ENCODE results near the gene MUC2. TPM values are rescaled to one million over a fixed set of nuclear protein-coding genes. Genes with fewer than 3 reads are reported as not detected.

Gene MUC2
- total and polyA plus RNA-seq, 9 of the 15 experiments (the other 6 are each of a cell fraction or from before 2014, with no cell fraction given) = under 0.01 to 0.18 TPM; not detected in 7

DNA sequence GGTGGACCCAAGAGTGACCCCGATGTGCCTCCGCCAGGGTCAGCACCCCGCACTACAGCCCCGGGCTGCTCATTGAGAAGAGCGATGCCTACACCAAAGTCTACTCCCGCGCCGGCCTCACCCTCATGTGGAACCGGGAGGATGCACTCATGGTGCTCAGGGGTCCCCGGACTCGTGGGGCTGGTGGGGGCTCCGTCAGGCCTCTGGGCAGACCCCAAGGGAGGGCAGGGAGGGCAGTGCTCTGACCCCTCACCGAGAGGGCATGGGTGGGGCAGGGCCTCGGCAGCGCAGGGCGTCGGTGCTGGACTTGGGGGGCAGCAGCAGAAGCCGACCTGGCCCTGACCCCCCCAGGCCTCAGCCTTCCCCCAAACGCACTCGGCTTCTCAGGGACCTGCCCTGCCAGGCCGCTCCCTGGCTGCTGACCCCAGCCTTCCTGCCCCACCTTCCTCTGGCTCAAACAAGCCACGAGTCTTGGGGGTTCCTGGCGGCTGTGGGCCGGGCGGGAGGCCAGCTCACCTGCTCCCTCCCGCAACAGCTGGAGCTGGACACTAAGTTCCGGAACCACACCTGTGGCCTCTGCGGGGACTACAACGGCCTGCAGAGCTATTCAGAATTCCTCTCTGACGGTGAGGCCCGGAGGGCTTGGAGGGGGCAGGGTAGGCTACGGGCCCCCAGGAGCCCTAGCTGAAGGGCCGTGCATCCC lies 2.9 kb downstream of the MUC2 start (continued):
- TF ChIP-seq TFAM (CRISPR knock-in tag; conservative IDR thresholded peaks at IDR 0.05) (no peak), IRF2 (CRISPR knock-in tag; IDR thresholded peaks at IDR 0.05) (no peak), ZNF436 (CRISPR knock-in tag; IDR thresholded peaks at IDR 0.05) (no peak)

DNA sequence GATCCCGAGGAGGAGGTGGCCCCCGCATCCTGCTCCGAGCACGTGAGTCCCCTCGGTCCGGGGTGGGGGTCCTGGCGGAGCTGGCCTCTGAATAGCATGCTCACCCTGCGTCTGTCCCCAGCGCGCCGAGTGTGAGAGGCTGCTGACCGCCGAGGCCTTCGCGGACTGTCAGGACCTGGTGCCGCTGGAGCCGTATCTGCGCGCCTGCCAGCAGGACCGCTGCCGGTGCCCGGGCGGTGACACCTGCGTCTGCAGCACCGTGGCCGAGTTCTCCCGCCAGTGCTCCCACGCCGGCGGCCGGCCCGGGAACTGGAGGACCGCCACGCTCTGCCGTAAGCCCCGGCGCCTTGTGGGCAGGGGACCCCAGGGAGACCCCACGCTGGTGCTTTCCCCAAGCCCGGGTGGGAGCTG lies 3.5 kb downstream of the MUC2 start:
- no peak overlapping the region for H3K4me3 ChIP-seq
- no peak overlapping the region for H3K9ac ChIP-seq (ENCODE audit: insufficient read depth in 1 of 2, low read depth in 2 of 2, low read length in 2 of 2)
- BruUV-seq (replicated peaks) = no TSS peak
- ChIA-PET POLR2A (no interaction called here), CTCF (ENCODE audit: low intra/inter-chr PET ratio) (no interaction called here)
- TF ChIP-seq, protein P1, sequence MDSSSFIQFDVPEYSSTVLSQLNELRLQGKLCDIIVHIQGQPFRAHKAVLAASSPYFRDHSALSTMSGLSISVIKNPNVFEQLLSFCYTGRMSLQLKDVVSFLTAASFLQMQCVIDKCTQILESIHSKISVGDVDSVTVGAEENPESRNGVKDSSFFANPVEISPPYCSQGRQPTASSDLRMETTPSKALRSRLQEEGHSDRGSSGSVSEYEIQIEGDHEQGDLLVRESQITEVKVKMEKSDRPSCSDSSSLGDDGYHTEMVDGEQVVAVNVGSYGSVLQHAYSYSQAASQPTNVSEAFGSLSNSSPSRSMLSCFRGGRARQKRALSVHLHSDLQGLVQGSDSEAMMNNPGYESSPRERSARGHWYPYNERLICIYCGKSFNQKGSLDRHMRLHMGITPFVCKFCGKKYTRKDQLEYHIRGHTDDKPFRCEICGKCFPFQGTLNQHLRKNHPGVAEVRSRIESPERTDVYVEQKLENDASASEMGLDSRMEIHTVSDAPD (CRISPR knock-in tag; IDR thresholded peaks at IDR 0.05) = no peak
- TF ChIP-seq PYGO2 (tag; IDR thresholded peaks at IDR 0.05) = no peak
- no peak for TF ChIP-seq PTBP1 (IDR thresholded peaks at IDR 0.05; ENCODE audit: low read depth, low read length)
- TF ChIP-seq, protein P2, sequence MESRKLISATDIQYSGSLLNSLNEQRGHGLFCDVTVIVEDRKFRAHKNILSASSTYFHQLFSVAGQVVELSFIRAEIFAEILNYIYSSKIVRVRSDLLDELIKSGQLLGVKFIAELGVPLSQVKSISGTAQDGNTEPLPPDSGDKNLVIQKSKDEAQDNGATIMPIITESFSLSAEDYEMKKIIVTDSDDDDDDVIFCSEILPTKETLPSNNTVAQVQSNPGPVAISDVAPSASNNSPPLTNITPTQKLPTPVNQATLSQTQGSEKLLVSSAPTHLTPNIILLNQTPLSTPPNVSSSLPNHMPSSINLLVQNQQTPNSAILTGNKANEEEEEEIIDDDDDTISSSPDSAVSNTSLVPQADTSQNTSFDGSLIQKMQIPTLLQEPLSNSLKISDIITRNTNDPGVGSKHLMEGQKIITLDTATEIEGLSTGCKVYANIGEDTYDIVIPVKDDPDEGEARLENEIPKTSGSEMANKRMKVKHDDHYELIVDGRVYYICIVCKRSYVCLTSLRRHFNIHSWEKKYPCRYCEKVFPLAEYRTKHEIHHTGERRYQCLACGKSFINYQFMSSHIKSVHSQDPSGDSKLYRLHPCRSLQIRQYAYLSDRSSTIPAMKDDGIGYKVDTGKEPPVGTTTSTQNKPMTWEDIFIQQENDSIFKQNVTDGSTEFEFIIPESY (CRISPR knock-in tag; IDR thresholded peaks at IDR 0.05) = 0 out of 2 replicates have a peak, but pooled peaks have one; percentile 40
- TF ChIP-seq SREBF1 (IDR thresholded peaks at IDR 0.05; ENCODE audit: borderline replicate concordance, low read depth, low read length) = no peak
- no peaks in the 10 kb centered on the region for H3K9me1 ChIP-seq (ENCODE audit: control insufficient read depth, insufficient read depth, low read length)
- in situ Hi-C loops (cut with MboI) = no loop called here
- H3K36me3 ChIP-seq (ENCODE audit: control insufficient read depth, insufficient read depth, low read length) = no peaks in the 10 kb centered on the region
- WGBS (ENCODE audit: insufficient coverage, low coverage, missing lambda C conversion rate) = 57% methylated on average over 17 of the region's 39 CpGs
- H4K20me1 ChIP-seq (replicated peaks; ENCODE audit: control insufficient read depth, insufficient read depth, low read length) = no peaks in the 10 kb centered on the region
- DNase-seq (ENCODE audit: extremely low read depth in 1 of 4, low spot score in 3 of 4) = no peak
- intact Hi-C loops (cut with micrococcal nuclease) = no loop called here
- ATAC-seq = no peak
- peaks cover 3 to 29% of the 10 kb centered on the region in 2 experiments for H3K27me3 ChIP-seq (ENCODE audit: control insufficient read depth in 2 of 2, insufficient read depth in 2 of 2, low read length in 2 of 2)
- no peak for FAIRE-seq
- no peak overlapping the region for H2AFZ ChIP-seq (ENCODE audit: low read depth, low read length)
- H3K4me1 ChIP-seq (replicated peaks in 1 of 2; ENCODE audit: control insufficient read depth in 2 of 2, insufficient read depth in 2 of 2, low read length in 2 of 2) = peaks cover 0 to 14% of the 10 kb centered on the region in 2 experiments; a peak in 1 of 5 replicates
- H3K79me2 ChIP-seq (ENCODE audit: control insufficient read depth, insufficient read depth, low read length) = no peaks in the 10 kb centered on the region
- no peaks in the 10 kb centered on the region for H3K9me3 ChIP-seq (replicated peaks; ENCODE audit: control insufficient read depth, insufficient read depth, low read depth, low read length)
- H3K27ac ChIP-seq (ENCODE audit: extremely low read depth, low read depth, low read length) = no peak overlapping the region
- H3K4me2 ChIP-seq (ENCODE audit: insufficient read depth, low read length) = no peak overlapping the region
